Activated CD8-positive, alpha-beta memory T cell treated with anti-CD3 and anti-CD28 coated beads, Interleukin-2, amount 10 ng/mL, durations not matched to agents 7 days and 5 days (primary cell): ENCODE data around the gene CDKAL1. TPM values are rescaled to one million over a fixed set of nuclear protein-coding genes. Genes with fewer than 3 reads are reported as not detected.
"Not testable (repeated sequence)": the region's sequence is repeated elsewhere in the genome, so short reads cannot be mapped to it uniquely, and the experiment has no call there.

Experiments
- ATAC-seq: fragments of 150-1000 bp; cut with Tn5 transposase; one replicate; pipeline ENCODE4 v1.10.0; 2021; ENCODE audit warnings: moderate library complexity
- CTCF ChIA-PET: fragments of 350-600 bp; sonication (Branson Sonifier 250); formaldehyde crosslinking; loops from one replicate; lab custom pipeline; 2021; ENCODE audit warnings: antibody characterized with exemption; lab: Charles Lee
- DNase-seq: peaks from one replicate; pipeline ENCODE4 v3.0.0-alpha.2; 2020
- H3K27ac Mint-ChIP-seq: one replicate; pipeline ENCODE4 v1.8.0; 2021; ENCODE audit warnings: mild to moderate bottlenecking, mixed read lengths
- H3K27me3 Mint-ChIP-seq: one replicate; pipeline ENCODE4 v1.8.0; 2021; ENCODE audit warnings: mixed read lengths
- H3K36me3 Mint-ChIP-seq: one replicate; pipeline ENCODE4 v1.8.0; 2021; ENCODE audit warnings: mild to moderate bottlenecking, mixed read lengths
- H3K4me1 Mint-ChIP-seq: one replicate; pipeline ENCODE4 v1.8.0; 2021; ENCODE audit warnings: mixed read lengths
- H3K4me3 Mint-ChIP-seq: one replicate; pipeline ENCODE4 v1.8.0; 2021; ENCODE audit warnings: mild to moderate bottlenecking, moderate library complexity, mixed read lengths
- H3K9me3 Mint-ChIP-seq: one replicate; pipeline ENCODE4 v1.8.0; 2022; ENCODE audit warnings: low read depth, mixed read lengths
- total RNA-seq, 2 experiments: library from RNA; stranded (reverse); gene quantifications; one replicate each; pipeline ENCODE4 v1.2.3, GENCODE V29; 2021

The CDKAL1 gene
- total RNA-seq, 2 experiments from 2014 or later, result 27.9 to 30.0 TPM

GRCh38 chr6:20639161-20639560, 104.9 kb downstream of the CDKAL1 start:
- ATAC-seq (no peak), DNase-seq (no peak)
- no peaks in the 10 kb centered on the region for H3K4me1 Mint-ChIP-seq
- H3K36me3 Mint-ChIP-seq, result peaks cover 28% of the 10 kb centered on the region
- H3K27me3 Mint-ChIP-seq, result no peaks in the 10 kb centered on the region
- no peak overlapping the region for H3K27ac Mint-ChIP-seq
- no peak overlapping the region for H3K4me3 Mint-ChIP-seq
- no peaks in the 10 kb centered on the region for H3K9me3 Mint-ChIP-seq
- CTCF ChIA-PET, result no interaction called here

- Mint-ChIP-seq H3K4me1 (no peaks in the 10 kb centered on the region), H3K36me3 (peaks cover 25% of the 10 kb centered on the region), H3K9me3 (no peaks in the 10 kb centered on the region), H3K27ac (no peak overlapping the region), H3K4me3 (no peak overlapping the region), H3K27me3 (no peaks in the 10 kb centered on the region)
- no peak for ATAC-seq
- CTCF ChIA-PET, result no interaction called here
- no peak for DNase-seq
Observed at GRCh38 chr6:20640181-20640580, 105.9 kb downstream of the CDKAL1 start.

- no peak for DNase-seq
- Mint-ChIP-seq H3K27me3 (no peaks in the 10 kb centered on the region), H3K4me3 (no peak overlapping the region), H3K36me3 (peaks cover 22% of the 10 kb centered on the region), H3K9me3 (no peaks in the 10 kb centered on the region), H3K27ac (no peak overlapping the region), H3K4me1 (peaks cover 2% of the 10 kb centered on the region)
- CTCF ChIA-PET, result no interaction called here
- no peak for ATAC-seq
Observed at GRCh38 chr6:20642441-20642840, 108.2 kb downstream of the CDKAL1 start.

GRCh38 chr6:20644667-20645370, 110.6 kb downstream of the CDKAL1 start:
- ATAC-seq (no peak), DNase-seq (no peak)
- H3K27me3 Mint-ChIP-seq, result no peaks in the 10 kb centered on the region
- H3K4me3 Mint-ChIP-seq, result no peak overlapping the region
- H3K4me1 Mint-ChIP-seq, result peaks cover 5% of the 10 kb centered on the region
- no peak overlapping the region for H3K27ac Mint-ChIP-seq
- H3K36me3 Mint-ChIP-seq, result peaks cover 27% of the 10 kb centered on the region
- CTCF ChIA-PET, result no interaction called here
- no peaks in the 10 kb centered on the region for H3K9me3 Mint-ChIP-seq

- ATAC-seq, H3K27ac Mint-ChIP-seq, H3K4me1 Mint-ChIP-seq, H3K9me3 Mint-ChIP-seq, H3K27me3 Mint-ChIP-seq, CTCF ChIA-PET, DNase-seq, H3K4me3 Mint-ChIP-seq: not testable (repeated sequence)
- H3K36me3 Mint-ChIP-seq, result peaks cover 29% of the 10 kb centered on the region
Observed at GRCh38 chr6:20645572-20645971, 111.3 kb downstream of the CDKAL1 start.

- no peak for DNase-seq
- peaks cover 11% of the 10 kb centered on the region for H3K4me1 Mint-ChIP-seq
- no peak for ATAC-seq
- no peaks in the 10 kb centered on the region for H3K27me3 Mint-ChIP-seq
- H3K27ac Mint-ChIP-seq, result no peak overlapping the region
- H3K9me3 Mint-ChIP-seq, result no peaks in the 10 kb centered on the region
- no peak overlapping the region for H3K4me3 Mint-ChIP-seq
- CTCF ChIA-PET, result no interaction called here
- peaks cover 34% of the 10 kb centered on the region for H3K36me3 Mint-ChIP-seq
Observed at GRCh38 chr6:20647585-20647984, 113.3 kb downstream of the CDKAL1 start.

- ATAC-seq, DNase-seq, H3K27me3 Mint-ChIP-seq, H3K4me3 Mint-ChIP-seq, H3K9me3 Mint-ChIP-seq, H3K27ac Mint-ChIP-seq, CTCF ChIA-PET: not testable (repeated sequence)
- Mint-ChIP-seq H3K4me1 (peaks cover 13% of the 10 kb centered on the region), H3K36me3 (peaks cover 40% of the 10 kb centered on the region)
Observed at GRCh38 chr6:20649696-20650470, 115.6 kb downstream of the CDKAL1 start.

GRCh38 chr6:20652299-20653084, 118.2 kb downstream of the CDKAL1 start:
- no peak for ATAC-seq
- no peak for DNase-seq
- Mint-ChIP-seq H3K27ac (no peak overlapping the region), H3K36me3 (peaks cover 43% of the 10 kb centered on the region), H3K9me3 (no peaks in the 10 kb centered on the region), H3K27me3 (no peaks in the 10 kb centered on the region), H3K4me1 (peaks cover 10% of the 10 kb centered on the region), H3K4me3 (no peak overlapping the region)
- CTCF ChIA-PET, result no interaction called here

GRCh38 chr6:20653085-20653479, 118.8 kb downstream of the CDKAL1 start:
- Mint-ChIP-seq H3K27me3 (no peaks in the 10 kb centered on the region), H3K4me3 (no peak overlapping the region), H3K27ac (no peak overlapping the region), H3K9me3 (no peaks in the 10 kb centered on the region), H3K4me1 (peaks cover 8% of the 10 kb centered on the region), H3K36me3 (peaks cover 41% of the 10 kb centered on the region)
- DNase-seq (no peak), ATAC-seq (no peak)
- CTCF ChIA-PET, result no interaction called here

- no peak overlapping the region for H3K27ac Mint-ChIP-seq
- DNase-seq (no peak), ATAC-seq (no peak)
- no peaks in the 10 kb centered on the region for H3K9me3 Mint-ChIP-seq
- peaks cover 35% of the 10 kb centered on the region for H3K36me3 Mint-ChIP-seq
- H3K27me3 Mint-ChIP-seq, result no peaks in the 10 kb centered on the region
- CTCF ChIA-PET, result no interaction called here
- peaks cover 8% of the 10 kb centered on the region for H3K4me1 Mint-ChIP-seq
- no peak overlapping the region for H3K4me3 Mint-ChIP-seq
Observed at GRCh38 chr6:20655317-20655716, 121.1 kb downstream of the CDKAL1 start.

- H3K4me3 Mint-ChIP-seq, result no peak overlapping the region
- peaks cover 2% of the 10 kb centered on the region for H3K4me1 Mint-ChIP-seq
- no peaks in the 10 kb centered on the region for H3K27me3 Mint-ChIP-seq
- no peak overlapping the region for H3K27ac Mint-ChIP-seq
- peaks cover 23% of the 10 kb centered on the region for H3K36me3 Mint-ChIP-seq
- DNase-seq, result no peak
- no peak for ATAC-seq
- H3K9me3 Mint-ChIP-seq, result no peaks in the 10 kb centered on the region
- CTCF ChIA-PET, result no interaction called here
Observed at GRCh38 chr6:20657274-20657800, 123.1 kb downstream of the CDKAL1 start.

- CTCF ChIA-PET, result no interaction called here
- H3K27ac Mint-ChIP-seq, result no peak overlapping the region
- DNase-seq, result no peak
- ATAC-seq, result no peak
- no peaks in the 10 kb centered on the region for H3K9me3 Mint-ChIP-seq
- H3K36me3 Mint-ChIP-seq, result peaks cover 26% of the 10 kb centered on the region
- peaks cover 1% of the 10 kb centered on the region for H3K4me1 Mint-ChIP-seq
- no peak overlapping the region for H3K4me3 Mint-ChIP-seq
- H3K27me3 Mint-ChIP-seq, result no peaks in the 10 kb centered on the region
Observed at GRCh38 chr6:20658053-20658452, 123.8 kb downstream of the CDKAL1 start.

GRCh38 chr6:20658516-20658915, 124.3 kb downstream of the CDKAL1 start:
- H3K27ac Mint-ChIP-seq, result no peak overlapping the region
- no peak for ATAC-seq
- H3K36me3 Mint-ChIP-seq, result peaks cover 24% of the 10 kb centered on the region
- CTCF ChIA-PET, result no interaction called here
- H3K27me3 Mint-ChIP-seq, result no peaks in the 10 kb centered on the region
- H3K9me3 Mint-ChIP-seq, result no peaks in the 10 kb centered on the region
- H3K4me3 Mint-ChIP-seq, result no peak overlapping the region
- no peaks in the 10 kb centered on the region for H3K4me1 Mint-ChIP-seq
- no peak for DNase-seq
